Pancreas (tissue), 10 donors: ENCODE measurements around the gene EPHA10. TPM values are rescaled to one million over a fixed set of nuclear protein-coding genes. Genes with fewer than 3 reads are reported as not detected.

Experiments
- ATAC-seq, 4 donors: fragments of 200-7000 bp; cut with Tn5 transposase; one replicate each; pipeline versions ENCODE4 v1.8.0 to v1.9.1; 2020; ENCODE audit warnings: mild to moderate bottlenecking in 4 of 4, moderate library complexity in 4 of 4
- DNase-seq, 6 donors: peaks; one replicate each; pipeline ENCODE4 v3.0.0-alpha.2; 2020
- FAIRE-seq: peaks from 2 replicates; lab custom pipeline; 2012; peaks lifted over from hg19 to GRCh38; lab: Jason Lieb, UNC
- H3K27ac ChIP-seq, 4 donors: fragments of 200-600 bp; sonication (generic); 1 replicate in 3 of 4; 2 replicates in 1 of 4; pipeline versions ENCODE4 v1.5.0 to v1.8.0; 2020
- H3K27me3 ChIP-seq, 4 donors: fragments of 200-600 bp; one replicate each; pipeline ENCODE4 v1.8.0; 2021
- H3K36me3 ChIP-seq, 3 donors: fragments of 200-600 bp; sonication (generic) in 1 of 3; one replicate each; pipeline versions ENCODE4 v1.5.0 to v1.8.0; 2020 to 2021
- H3K4me1 ChIP-seq, 3 donors: fragments of 200-600 bp; one replicate each; pipeline ENCODE4 v1.8.0; 2021
- H3K4me3 ChIP-seq, 4 donors: fragments of 200-600 bp; sonication (generic) in 2 of 4; one replicate each; pipeline versions ENCODE4 v1.5.0 to v1.8.0; 2020 to 2021
- H3K9me3 ChIP-seq, 4 donors: fragments of 200-600 bp; one replicate each; pipeline ENCODE4 v1.8.0; 2021
- WGBS, 2 donors: extraction: QIAGEN DNeasy Blood & Tissue Kit; methylation state at CpG; one replicate each; pipeline ENCODE4 v1.1.7; 2013; 5-methylcytosine and 5-hydroxymethylcytosine counted together
- intact Hi-C, 3 donors: fragments of 100-400 bp; cut with DNase I; formaldehyde crosslinking; loops; one replicate each; pipeline versions ENCODE4 v1.11.1 to v1.14.2; 2022
- polyA plus RNA-seq, 2 donors: library from polyadenylated mRNA; stranded (reverse); fragments of 200-250 nt; gene quantifications; one replicate each; pipeline ENCODE4 v1.2.3, GENCODE V29; 2013
- total RNA-seq, 6 donors: library from RNA; stranded (reverse); fragmentation: NEBNext Ultra II Directional in 4 of 6; extraction: Animal tissue kit (Norgen Biotek cat#: 25700) in 4 of 6; gene quantifications; one replicate each; pipeline versions ENCODE4 v1.2.1 to v1.2.4, GENCODE V29; 2021 to 2023
- TF ChIP-seq, protein P1 (sequence below), 4 donors: fragments of 200-600 bp; sonication (generic) in 3 of 4; IDR thresholded peaks; one replicate each; pipeline versions ENCODE4 v1.5.0 to v1.8.0; 2021; ENCODE audit warnings: antibody characterized with exemption in 4 of 4
- donor health status: healthy with polysubstance abuse.
- donor health status: DM: no; HTN: no; CAD: no; lungs with moderate emphysema.
- donor health status: DM: no; HTN: no; CAD: no.
- donor health status: control.
- donor health status: control.
- donor health status: Bipolar disorder and iron deficiency.
- donor health status: DM: yes; HTN: yes; CAD: no.
- donor health status: DM: no; HTN: no; CAD: no.
- donor health status: DM: no; HTN: no; CAD: no.
- donor health status: DM: yes; HTN: yes; CAD: no.

Gene EPHA10
- total and polyA plus RNA-seq, 8 donors: 1.7 to 3.8 (median 2.2) TPM

DNA sequence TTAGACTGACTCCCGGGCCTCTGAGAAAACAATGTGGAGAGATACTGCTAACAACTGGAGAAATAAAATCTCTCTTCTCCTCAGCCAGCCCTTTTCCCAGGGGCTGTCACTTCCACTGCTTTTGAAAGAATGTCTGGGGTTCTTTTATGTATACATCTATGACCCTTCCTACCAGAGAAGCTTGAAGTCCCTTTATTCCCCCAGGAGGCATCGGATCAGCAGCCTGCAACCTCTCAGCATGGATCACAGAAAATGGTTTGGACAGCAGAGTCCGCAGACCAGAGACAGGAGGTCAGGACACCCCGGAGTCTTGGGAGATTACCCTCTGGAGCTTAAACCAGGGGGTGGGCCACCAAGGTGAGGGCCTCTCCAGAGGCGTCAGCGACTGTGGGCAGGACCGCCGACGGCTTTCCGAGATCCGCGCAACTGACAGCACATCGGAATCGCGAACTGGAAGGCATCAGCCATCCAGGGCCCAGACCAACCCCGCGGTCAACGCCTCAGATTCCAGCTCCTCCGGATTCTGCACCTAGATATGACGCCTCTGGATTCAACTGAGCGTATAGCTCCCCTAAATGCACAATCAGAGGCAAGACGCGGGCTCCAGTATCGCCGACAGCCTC is 1.0 kb downstream of the EPHA10 start:
- TF ChIP-seq, protein P1, sequence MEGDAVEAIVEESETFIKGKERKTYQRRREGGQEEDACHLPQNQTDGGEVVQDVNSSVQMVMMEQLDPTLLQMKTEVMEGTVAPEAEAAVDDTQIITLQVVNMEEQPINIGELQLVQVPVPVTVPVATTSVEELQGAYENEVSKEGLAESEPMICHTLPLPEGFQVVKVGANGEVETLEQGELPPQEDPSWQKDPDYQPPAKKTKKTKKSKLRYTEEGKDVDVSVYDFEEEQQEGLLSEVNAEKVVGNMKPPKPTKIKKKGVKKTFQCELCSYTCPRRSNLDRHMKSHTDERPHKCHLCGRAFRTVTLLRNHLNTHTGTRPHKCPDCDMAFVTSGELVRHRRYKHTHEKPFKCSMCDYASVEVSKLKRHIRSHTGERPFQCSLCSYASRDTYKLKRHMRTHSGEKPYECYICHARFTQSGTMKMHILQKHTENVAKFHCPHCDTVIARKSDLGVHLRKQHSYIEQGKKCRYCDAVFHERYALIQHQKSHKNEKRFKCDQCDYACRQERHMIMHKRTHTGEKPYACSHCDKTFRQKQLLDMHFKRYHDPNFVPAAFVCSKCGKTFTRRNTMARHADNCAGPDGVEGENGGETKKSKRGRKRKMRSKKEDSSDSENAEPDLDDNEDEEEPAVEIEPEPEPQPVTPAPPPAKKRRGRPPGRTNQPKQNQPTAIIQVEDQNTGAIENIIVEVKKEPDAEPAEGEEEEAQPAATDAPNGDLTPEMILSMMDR (IDR thresholded peaks at IDR 0.05): no peak
- no peak for ATAC-seq
- 15 to 20% methylated on average over 25 of the region's 25 CpGs for whole genome bisulfite sequencing, 2 donors
- Histone ChIP-seq H3K36me3 (no peaks in the 10 kb centered on the region), H3K27me3 (peaks cover 0 to 41% (median 3%) of the 10 kb centered on the region in 4 donors), H3K27ac (no peak overlapping the region), H3K4me1 (no peaks in the 10 kb centered on the region), H3K4me3 (no peak overlapping the region), H3K9me3 (no peaks in the 10 kb centered on the region)
- intact Hi-C loops: no loop called here
- no peak for FAIRE-seq
- no peak for DNase-seq

DNA sequence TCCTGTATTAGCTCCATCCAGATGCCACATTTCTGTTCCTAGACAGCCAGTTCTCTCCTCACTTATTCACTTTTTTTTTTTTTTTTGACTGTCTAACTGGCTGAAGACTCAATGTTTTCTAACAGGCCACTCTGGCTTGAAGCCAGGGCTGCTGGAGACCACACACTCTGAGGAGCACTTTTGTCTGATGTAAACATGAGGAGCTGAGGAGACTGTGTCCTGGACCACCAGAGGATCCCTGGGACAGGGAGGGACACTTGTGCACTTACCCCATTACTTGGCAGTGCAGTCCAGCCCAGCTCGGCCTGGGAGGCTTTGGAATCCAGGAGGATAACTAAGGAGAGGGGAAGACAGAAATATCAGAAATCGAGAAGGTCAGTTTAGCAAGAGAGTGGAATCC is 2.4 kb downstream of the EPHA10 start:
- peaks cover 0 to 41% (median 3%) of the 10 kb centered on the region in 4 donors for H3K27me3 ChIP-seq
- DNase-seq (no peak), ATAC-seq (no peak), FAIRE-seq (no peak)
- no peaks in the 10 kb centered on the region for H3K9me3 ChIP-seq
- intact Hi-C loops: no loop called here
- 38 to 43% methylated on average over 2 of the region's 2 CpGs for WGBS, 2 donors
- TF ChIP-seq, protein P1 (IDR thresholded peaks at IDR 0.05): no peak
- no peaks in the 10 kb centered on the region for H3K4me1 ChIP-seq
- H3K27ac ChIP-seq: no peak overlapping the region
- no peak overlapping the region for H3K4me3 ChIP-seq
- H3K36me3 ChIP-seq: no peaks in the 10 kb centered on the region

DNA sequence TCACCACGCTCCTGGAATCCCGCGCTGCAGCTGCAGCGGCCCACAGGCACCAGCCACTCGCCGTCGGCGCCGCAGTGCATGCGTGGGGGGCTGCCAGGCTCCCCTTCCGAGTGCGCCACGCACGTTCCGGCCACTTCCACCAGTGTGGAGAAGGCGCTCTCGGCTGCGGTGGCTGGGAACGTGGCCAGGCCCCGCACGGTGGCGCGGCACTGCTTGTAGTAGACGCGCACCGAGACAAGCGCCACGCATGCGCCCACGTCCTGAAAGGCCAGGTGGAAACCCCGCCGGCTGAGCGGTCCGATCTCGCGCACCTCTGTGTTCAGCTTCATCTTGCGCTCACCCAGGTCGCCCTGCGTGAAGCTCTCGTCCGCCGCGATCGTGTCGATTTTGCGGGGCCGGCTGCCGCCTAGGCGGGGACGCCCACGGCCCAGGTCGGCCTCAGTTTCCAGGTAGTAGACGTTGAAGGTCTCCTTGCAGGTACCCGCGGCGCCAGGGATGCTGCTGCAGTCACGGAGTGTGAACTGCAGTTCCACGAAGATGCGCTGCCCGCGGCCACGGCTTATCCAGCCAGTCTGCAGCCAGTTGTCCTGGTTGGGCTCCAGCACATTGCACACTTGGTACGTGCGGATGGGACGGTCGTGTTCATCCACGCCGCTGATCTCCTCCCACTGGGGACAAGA is 3.4 kb downstream of the EPHA10 start:
- Histone ChIP-seq H3K9me3 (no peaks in the 10 kb centered on the region), H3K27ac (no peak overlapping the region), H3K4me1 (no peaks in the 10 kb centered on the region), H3K27me3 (peaks cover 0 to 41% (median 3%) of the 10 kb centered on the region in 4 donors), H3K36me3 (no peaks in the 10 kb centered on the region), H3K4me3 (no peak overlapping the region)
- FAIRE-seq (no peak), ATAC-seq (no peak), DNase-seq (no peak)
- TF ChIP-seq, protein P1 (IDR thresholded peaks at IDR 0.05): no peak
- 38 to 49% methylated on average over 68 of the region's 68 CpGs for WGBS, 2 donors
- intact Hi-C loops: no loop called here

DNA sequence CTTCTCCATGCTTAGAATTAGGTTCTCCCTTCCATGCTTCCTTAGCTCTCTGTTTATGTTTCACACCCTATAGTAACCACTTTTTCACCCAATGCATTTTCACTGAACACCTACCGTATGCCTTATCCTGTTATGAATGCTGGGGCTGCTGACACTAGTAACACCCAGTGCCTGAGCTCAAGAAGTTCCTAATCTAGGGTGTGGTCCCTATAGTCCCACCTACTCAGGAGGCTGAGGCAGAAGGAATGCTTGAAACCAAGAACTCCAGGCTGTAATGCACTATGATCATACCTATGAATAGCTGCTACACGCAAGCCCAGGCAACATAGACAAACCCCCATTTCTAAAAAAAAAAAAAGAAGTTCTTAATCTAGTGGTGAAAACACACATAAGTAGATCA is 5.5 kb downstream of the EPHA10 start:
- peaks cover 0 to 33% (median 0%) of the 10 kb centered on the region in 4 donors for H3K27me3 ChIP-seq
- no peak for ATAC-seq
- TF ChIP-seq, protein P1 (IDR thresholded peaks at IDR 0.05): no peak
- DNase-seq: no peak
- H3K4me3 ChIP-seq: no peak overlapping the region
- FAIRE-seq: no peak
- 65 to 73% methylated on average over 2 of the region's 2 CpGs for whole genome bisulfite sequencing, 2 donors
- H3K27ac ChIP-seq: no peak overlapping the region
- no peaks in the 10 kb centered on the region for H3K9me3 ChIP-seq
- intact Hi-C loops: no loop called here
- no peaks in the 10 kb centered on the region for H3K4me1 ChIP-seq
- H3K36me3 ChIP-seq: no peaks in the 10 kb centered on the region
